Fibroblast of pulmonary artery (primary cell): Measurements from ENCODE around the gene OXGR1.

ENCODE experiments used
- DNase-seq: peaks from one replicate; pipeline ENCODE4 v3.0.0-alpha.2; 2010; ENCODE audit warnings: low read depth
- H3K4me3 ChIP-seq: replicated peaks from 2 replicates; pipeline ENCODE4 v1.5.1; 2011; ENCODE audit warnings: low read depth, mild to moderate bottlenecking, control low read depth, low read length, moderate library complexity
- TF ChIP-seq, protein P1 (sequence below): IDR thresholded peaks from 2 replicates; pipeline ENCODE4 v1.5.1; 2011; ENCODE audit warnings: mild to moderate bottlenecking, control low read depth, low read length, inconsistent platforms; ENCODE audit errors: missing control alignments

Gene OXGR1

DNA sequence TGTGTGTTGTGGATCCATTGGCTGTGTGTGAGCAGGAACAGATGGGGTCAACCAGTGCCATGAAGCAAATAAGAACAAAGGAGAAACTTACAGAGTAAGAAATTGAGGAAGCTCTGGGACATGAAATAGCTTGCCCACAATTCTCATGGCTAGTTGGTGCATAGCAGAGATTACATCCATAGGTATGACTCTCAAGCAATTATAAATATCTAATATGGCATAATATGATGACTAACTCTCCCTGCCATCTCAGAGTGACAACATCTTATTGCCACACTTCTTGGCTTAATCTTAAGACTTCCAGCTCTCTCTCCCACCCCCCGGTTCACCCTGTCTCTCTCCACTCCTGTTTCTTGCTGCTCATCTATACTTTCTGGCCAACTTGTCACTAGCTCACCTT, 53.3 kb downstream of the OXGR1 start:
- TF ChIP-seq, protein P1, sequence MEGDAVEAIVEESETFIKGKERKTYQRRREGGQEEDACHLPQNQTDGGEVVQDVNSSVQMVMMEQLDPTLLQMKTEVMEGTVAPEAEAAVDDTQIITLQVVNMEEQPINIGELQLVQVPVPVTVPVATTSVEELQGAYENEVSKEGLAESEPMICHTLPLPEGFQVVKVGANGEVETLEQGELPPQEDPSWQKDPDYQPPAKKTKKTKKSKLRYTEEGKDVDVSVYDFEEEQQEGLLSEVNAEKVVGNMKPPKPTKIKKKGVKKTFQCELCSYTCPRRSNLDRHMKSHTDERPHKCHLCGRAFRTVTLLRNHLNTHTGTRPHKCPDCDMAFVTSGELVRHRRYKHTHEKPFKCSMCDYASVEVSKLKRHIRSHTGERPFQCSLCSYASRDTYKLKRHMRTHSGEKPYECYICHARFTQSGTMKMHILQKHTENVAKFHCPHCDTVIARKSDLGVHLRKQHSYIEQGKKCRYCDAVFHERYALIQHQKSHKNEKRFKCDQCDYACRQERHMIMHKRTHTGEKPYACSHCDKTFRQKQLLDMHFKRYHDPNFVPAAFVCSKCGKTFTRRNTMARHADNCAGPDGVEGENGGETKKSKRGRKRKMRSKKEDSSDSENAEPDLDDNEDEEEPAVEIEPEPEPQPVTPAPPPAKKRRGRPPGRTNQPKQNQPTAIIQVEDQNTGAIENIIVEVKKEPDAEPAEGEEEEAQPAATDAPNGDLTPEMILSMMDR = no peak
- H3K4me3 ChIP-seq = no peak overlapping the region
- DNase-seq = peak; percentile 3

DNA sequence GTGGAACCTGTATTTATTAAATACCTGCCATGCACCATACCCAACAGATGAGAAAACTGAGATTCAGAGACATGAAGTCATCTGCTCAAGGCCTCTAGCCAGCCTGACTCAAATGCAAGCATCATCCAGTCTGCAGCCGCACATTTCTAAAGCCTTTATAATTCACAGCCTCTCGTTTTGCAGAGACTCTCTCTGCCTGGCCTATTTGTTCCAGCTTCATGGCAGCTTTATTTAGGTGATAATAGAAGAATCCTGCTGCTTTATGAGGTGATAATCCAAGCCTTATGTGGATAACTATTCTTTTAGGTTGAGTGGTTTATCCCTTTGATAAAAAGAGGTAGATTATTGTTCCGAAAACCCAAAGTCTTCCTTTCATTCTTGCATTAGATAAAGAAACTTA, 58.4 kb downstream of the OXGR1 start:
- no peak overlapping the region for H3K4me3 ChIP-seq
- DNase-seq = no peak
- TF ChIP-seq, protein P1 = no peak
